ENCODE measurements around the gene C12orf60.
"Not testable (repeated sequence)": the region's sequence is repeated elsewhere in the genome, so short reads cannot be mapped to it uniquely, and the experiment has no call there.

Gene C12orf60

GRCh38 chr12:14803011-14803829 lies at the start of gene C12orf60, which contains the start of gene WBP11:
Gene C12orf60, plus strand, starts transcription at chr12:14803670. Its CDS starts 19,266 bp downstream, at chr12:14822936.
Gene WBP11, minus strand, starts transcription at chr12:14803478. Its CDS starts 2,095 bp downstream, at chr12:14801383.
- DNase-seq: peak; percentile 99

GRCh38 chr12:14756334-14757143 lies 46.9 kb upstream of the C12orf60 start:
- no peak for DNase-seq

GRCh38 chr12:14759711-14760280 lies 43.7 kb upstream of the C12orf60 start:
- not testable (repeated sequence) for DNase-seq

- DNase-seq: no peak
These were observed 38.1 kb upstream of the C12orf60 start for GRCh38 chr12:14765398-14765797.

- DNase-seq: not testable (repeated sequence)
These were observed 37.5 kb upstream of the C12orf60 start for GRCh38 chr12:14766020-14766419.

- DNase-seq: no peak
These were observed 36.7 kb upstream of the C12orf60 start for GRCh38 chr12:14766649-14767215.

- no peak for DNase-seq
These were observed 35.9 kb upstream of the C12orf60 start for GRCh38 chr12:14767617-14768016.

GRCh38 chr12:14768823-14769405 lies 34.6 kb upstream of the C12orf60 start:
- DNase-seq: no peak

GRCh38 chr12:14769466-14769968 lies 34.0 kb upstream of the C12orf60 start:
- no peak for DNase-seq

- peak; percentile 71 for DNase-seq
These were observed 33.4 kb upstream of the C12orf60 start for GRCh38 chr12:14769969-14770495.

GRCh38 chr12:14770496-14771461 lies 32.7 kb upstream of the C12orf60 start:
- DNase-seq: peak; percentile 80

GRCh38 chr12:14771651-14772137 lies 31.8 kb upstream of the C12orf60 start:
- no peak for DNase-seq

- no peak for DNase-seq
These were observed 30.5 kb upstream of the C12orf60 start for GRCh38 chr12:14772946-14773345.

- no peak for DNase-seq
These were observed 29.8 kb upstream of the C12orf60 start for GRCh38 chr12:14773685-14774073.

GRCh38 chr12:14774074-14774905 lies 29.2 kb upstream of the C12orf60 start:
- DNase-seq: no peak

- no peak for DNase-seq
These were observed 28.4 kb upstream of the C12orf60 start for GRCh38 chr12:14774906-14775635.

- DNase-seq: no peak
These were observed 27.9 kb upstream of the C12orf60 start for GRCh38 chr12:14775636-14775980.

GRCh38 chr12:14776236-14776961 lies 27.1 kb upstream of the C12orf60 start:
- DNase-seq: no peak

- no peak for DNase-seq
These were observed 26.2 kb upstream of the C12orf60 start for GRCh38 chr12:14777271-14777670.
